ENCODE data around the gene ITPR2. TPM values are rescaled to one million over a fixed set of nuclear protein-coding genes. Genes with fewer than 3 reads are reported as not detected.

The ITPR2 gene
- polyA plus RNA-seq, 1 donor, result 12.5 TPM

- 88% methylated on average over 1 of the region's 5 CpGs for WGBS (ENCODE audit: insufficient coverage, low lambda C conversion rate)
- Histone ChIP-seq H3K36me3 (ENCODE audit: control insufficient read depth, insufficient read depth, low read length) (no peaks in the 10 kb centered on the region), H3K4me1 (ENCODE audit: control insufficient read depth, insufficient read depth, low read length) (no peaks in the 10 kb centered on the region), H3K27me3 (ENCODE audit: control insufficient read depth, insufficient read depth, low read length) (no peaks in the 10 kb centered on the region), H3K9me3 (ENCODE audit: control insufficient read depth, low read depth, low read length) (no peaks in the 10 kb centered on the region), H3K4me3 (ENCODE audit: low read length) (no peak overlapping the region), H3K27ac (ENCODE audit: low read length) (no peak overlapping the region)
- no peak for DNase-seq
These were observed 26.4 kb downstream of the ITPR2 start for GRCh38 chr12:26806556-26806955.

DNA sequence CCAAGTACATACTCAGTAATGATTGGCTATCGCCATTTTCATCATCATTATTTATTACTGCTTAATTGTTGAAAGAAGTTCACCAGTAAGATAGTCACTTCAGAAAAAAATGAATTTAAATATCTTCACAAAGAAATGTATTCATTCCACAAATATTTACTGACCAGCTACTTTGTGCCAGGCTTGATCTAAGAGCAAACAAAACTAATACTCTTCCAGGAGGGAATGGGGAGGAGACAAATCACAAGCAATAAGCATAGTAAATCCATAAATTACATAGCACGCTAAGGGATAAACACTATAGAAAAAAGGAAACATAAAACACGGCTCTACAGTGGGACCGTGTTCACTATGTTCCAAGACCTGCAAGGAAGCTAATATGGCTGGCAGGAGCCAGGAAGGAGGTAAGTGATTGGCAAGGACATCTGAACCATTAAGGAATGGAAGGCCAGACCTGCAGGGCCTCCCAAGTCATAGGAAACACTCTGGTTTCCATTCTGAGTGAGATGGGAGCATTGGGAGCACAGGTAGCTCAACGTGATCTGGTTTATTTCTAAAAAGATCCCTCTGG, 27.5 kb downstream of the ITPR2 start:
- H3K27me3 ChIP-seq (ENCODE audit: control insufficient read depth, insufficient read depth, low read length), result no peaks in the 10 kb centered on the region
- no peak overlapping the region for H3K27ac ChIP-seq (ENCODE audit: low read length)
- WGBS (ENCODE audit: insufficient coverage, low lambda C conversion rate), result 100% methylated on average over 1 of the region's 5 CpGs
- no peak overlapping the region for H3K4me3 ChIP-seq (ENCODE audit: low read length)
- H3K36me3 ChIP-seq (ENCODE audit: control insufficient read depth, insufficient read depth, low read length), result no peaks in the 10 kb centered on the region
- no peaks in the 10 kb centered on the region for H3K9me3 ChIP-seq (ENCODE audit: control insufficient read depth, low read depth, low read length)
- no peaks in the 10 kb centered on the region for H3K4me1 ChIP-seq (ENCODE audit: control insufficient read depth, insufficient read depth, low read length)
- DNase-seq, result no peak

DNA sequence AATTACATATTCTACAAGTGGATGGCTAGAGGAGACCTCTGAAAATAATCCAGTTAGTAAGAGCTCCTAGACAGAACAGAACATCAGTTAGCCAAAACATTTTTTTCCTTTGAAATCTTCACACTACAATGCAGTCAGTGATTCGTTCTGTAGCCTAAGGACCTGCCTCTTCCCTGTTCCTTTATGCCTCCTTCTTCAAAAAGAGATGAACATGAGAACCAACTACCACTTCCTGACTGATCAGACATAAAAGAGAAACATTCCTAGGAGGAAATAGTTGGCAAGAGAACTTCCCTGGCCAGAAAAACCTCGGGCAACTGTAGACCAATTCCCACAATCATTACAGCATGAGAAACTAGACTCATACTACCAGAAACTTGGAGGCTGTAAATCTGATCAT, 29.4 kb downstream of the ITPR2 start:
- no peak for DNase-seq
- Histone ChIP-seq H3K27me3 (ENCODE audit: control insufficient read depth, insufficient read depth, low read length) (no peaks in the 10 kb centered on the region), H3K9me3 (ENCODE audit: control insufficient read depth, low read depth, low read length) (no peaks in the 10 kb centered on the region), H3K4me3 (ENCODE audit: low read length) (no peak overlapping the region), H3K27ac (ENCODE audit: low read length) (no peak overlapping the region), H3K4me1 (ENCODE audit: control insufficient read depth, insufficient read depth, low read length) (no peaks in the 10 kb centered on the region), H3K36me3 (ENCODE audit: control insufficient read depth, insufficient read depth, low read length) (no peaks in the 10 kb centered on the region)
- WGBS (ENCODE audit: insufficient coverage, low lambda C conversion rate), result no CpG with 5 or more reads among the region's 2 CpGs

DNA sequence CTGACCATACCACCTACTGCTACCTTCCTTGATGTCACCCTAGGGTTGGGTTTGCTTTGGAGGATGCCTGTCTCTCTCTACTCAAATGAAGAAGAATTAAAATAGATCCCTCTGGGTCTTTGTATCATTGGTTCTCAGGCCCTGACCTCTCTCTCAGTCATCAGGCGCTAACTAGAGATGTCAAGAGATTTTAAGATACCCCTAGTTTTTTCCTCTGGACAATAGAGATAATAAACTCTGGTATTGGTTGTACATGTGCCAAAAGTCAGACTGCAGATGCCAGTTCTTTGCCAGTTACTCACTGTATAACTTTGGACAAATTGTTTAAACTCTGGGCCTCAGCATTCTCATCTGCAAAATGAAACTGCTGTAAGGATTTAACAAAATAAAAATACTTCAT, 31.5 kb downstream of the ITPR2 start:
- no peaks in the 10 kb centered on the region for H3K36me3 ChIP-seq (ENCODE audit: control insufficient read depth, insufficient read depth, low read length)
- H3K27me3 ChIP-seq (ENCODE audit: control insufficient read depth, insufficient read depth, low read length), result no peaks in the 10 kb centered on the region
- WGBS (ENCODE audit: insufficient coverage, low lambda C conversion rate), result no CpG with 5 or more reads among the region's 1 CpG
- no peak overlapping the region for H3K4me3 ChIP-seq (ENCODE audit: low read length)
- no peak for DNase-seq
- H3K9me3 ChIP-seq (ENCODE audit: control insufficient read depth, low read depth, low read length), result no peaks in the 10 kb centered on the region
- H3K4me1 ChIP-seq (ENCODE audit: control insufficient read depth, insufficient read depth, low read length), result no peaks in the 10 kb centered on the region
- no peak overlapping the region for H3K27ac ChIP-seq (ENCODE audit: low read length)

GRCh38 chr12:26800858-26801257, 32.1 kb downstream of the ITPR2 start:
- no peaks in the 10 kb centered on the region for H3K27me3 ChIP-seq (ENCODE audit: control insufficient read depth, insufficient read depth, low read length)
- no CpG with 5 or more reads among the region's 7 CpGs for WGBS (ENCODE audit: insufficient coverage, low lambda C conversion rate)
- H3K9me3 ChIP-seq (ENCODE audit: control insufficient read depth, low read depth, low read length), result no peaks in the 10 kb centered on the region
- no peak overlapping the region for H3K4me3 ChIP-seq (ENCODE audit: low read length)
- no peaks in the 10 kb centered on the region for H3K4me1 ChIP-seq (ENCODE audit: control insufficient read depth, insufficient read depth, low read length)
- no peak for DNase-seq
- H3K36me3 ChIP-seq (ENCODE audit: control insufficient read depth, insufficient read depth, low read length), result no peaks in the 10 kb centered on the region
- no peak overlapping the region for H3K27ac ChIP-seq (ENCODE audit: low read length)

DNA sequence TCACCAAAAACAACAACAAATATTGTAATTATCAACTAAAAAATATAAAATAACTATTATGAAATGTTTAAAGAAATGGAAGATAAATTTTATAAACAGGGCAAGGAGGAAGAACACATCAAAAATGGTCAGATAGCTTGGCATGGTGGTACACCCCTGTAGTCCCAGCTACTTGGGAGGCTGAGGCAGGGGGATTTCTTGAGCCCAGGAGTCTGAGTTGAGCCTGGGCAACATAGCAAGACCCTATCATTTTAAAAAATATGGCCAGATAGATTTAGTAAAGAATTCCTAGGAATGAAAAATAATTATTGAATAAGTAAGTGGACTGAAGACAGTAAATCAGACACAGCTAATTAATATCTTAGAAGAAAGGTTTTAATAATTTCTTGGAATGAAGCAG, 32.6 kb downstream of the ITPR2 start:
- DNase-seq, result no peak
- H3K36me3 ChIP-seq (ENCODE audit: control insufficient read depth, insufficient read depth, low read length), result no peaks in the 10 kb centered on the region
- H3K27me3 ChIP-seq (ENCODE audit: control insufficient read depth, insufficient read depth, low read length), result no peaks in the 10 kb centered on the region

DNA sequence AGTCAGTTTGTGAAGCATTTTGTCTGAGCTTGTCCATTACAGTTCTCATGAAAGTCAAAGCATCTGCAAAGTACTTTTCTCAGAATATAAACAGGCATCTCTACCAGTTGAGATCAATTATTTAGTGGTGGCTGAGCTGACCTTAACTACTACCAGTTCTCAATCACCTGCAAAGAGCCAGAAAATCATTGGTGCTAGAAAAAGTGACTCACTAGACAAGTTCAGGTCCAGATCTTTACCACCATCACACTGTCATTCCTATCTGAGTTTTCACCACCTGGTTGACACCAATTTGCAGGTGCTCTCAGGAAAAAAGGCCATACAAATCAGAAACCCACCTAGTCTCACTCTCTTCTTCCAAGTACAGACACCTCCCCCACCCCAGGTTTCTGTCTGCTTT, 33.3 kb downstream of the ITPR2 start:
- Histone ChIP-seq H3K27ac (ENCODE audit: low read length) (no peak overlapping the region), H3K27me3 (ENCODE audit: control insufficient read depth, insufficient read depth, low read length) (no peaks in the 10 kb centered on the region)

More for the DNA sequence above, 32.6 kb downstream of the ITPR2 start:
- Histone ChIP-seq H3K27ac (ENCODE audit: low read length) (no peak overlapping the region), H3K4me3 (ENCODE audit: low read length) (no peak overlapping the region), H3K4me1 (ENCODE audit: control insufficient read depth, insufficient read depth, low read length) (no peaks in the 10 kb centered on the region), H3K9me3 (ENCODE audit: control insufficient read depth, low read depth, low read length) (no peaks in the 10 kb centered on the region)

DNA sequence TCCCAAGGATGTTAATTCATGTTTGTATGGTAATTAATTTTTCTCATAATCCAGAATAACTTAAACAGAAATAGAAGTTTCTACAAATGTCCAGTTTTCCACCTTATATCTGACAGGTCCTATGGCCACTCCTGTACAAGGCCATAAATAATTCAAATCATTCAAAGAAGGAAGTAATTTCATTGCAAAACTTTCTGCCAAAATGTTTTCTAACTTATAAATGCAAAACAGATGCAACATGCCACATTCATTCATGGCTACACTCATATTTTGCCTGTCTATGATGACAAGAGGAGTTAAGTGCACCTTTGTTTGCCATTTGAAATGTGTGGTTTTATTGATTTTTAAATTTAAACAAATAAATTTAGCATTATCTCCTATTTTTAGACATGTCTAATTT, 34.4 kb downstream of the ITPR2 start:
- Histone ChIP-seq H3K4me1 (ENCODE audit: control insufficient read depth, insufficient read depth, low read length) (no peaks in the 10 kb centered on the region), H3K27ac (ENCODE audit: low read length) (no peak overlapping the region)
- no peak for DNase-seq

More for the DNA sequence above, 33.3 kb downstream of the ITPR2 start:
- Histone ChIP-seq H3K4me3 (ENCODE audit: low read length) (no peak overlapping the region), H3K9me3 (ENCODE audit: control insufficient read depth, low read depth, low read length) (no peaks in the 10 kb centered on the region), H3K4me1 (ENCODE audit: control insufficient read depth, insufficient read depth, low read length) (no peaks in the 10 kb centered on the region), H3K36me3 (ENCODE audit: control insufficient read depth, insufficient read depth, low read length) (no peaks in the 10 kb centered on the region)
- DNase-seq, result no peak

GRCh38 chr12:26798023-26798422, 35.0 kb downstream of the ITPR2 start:
- H3K27me3 ChIP-seq (ENCODE audit: control insufficient read depth, insufficient read depth, low read length), result no peaks in the 10 kb centered on the region
- H3K36me3 ChIP-seq (ENCODE audit: control insufficient read depth, insufficient read depth, low read length), result no peaks in the 10 kb centered on the region
- 46% methylated on average over 3 of the region's 6 CpGs for WGBS (ENCODE audit: insufficient coverage, low lambda C conversion rate)
- no peak for DNase-seq
- no peak overlapping the region for H3K4me3 ChIP-seq (ENCODE audit: low read length)
- no peak overlapping the region for H3K27ac ChIP-seq (ENCODE audit: low read length)
- H3K4me1 ChIP-seq (ENCODE audit: control insufficient read depth, insufficient read depth, low read length), result no peaks in the 10 kb centered on the region
- H3K9me3 ChIP-seq (ENCODE audit: control insufficient read depth, low read depth, low read length), result no peaks in the 10 kb centered on the region

More for the DNA sequence above, 34.4 kb downstream of the ITPR2 start:
- Histone ChIP-seq H3K4me3 (ENCODE audit: low read length) (no peak overlapping the region), H3K9me3 (ENCODE audit: control insufficient read depth, low read depth, low read length) (no peaks in the 10 kb centered on the region), H3K27me3 (ENCODE audit: control insufficient read depth, insufficient read depth, low read length) (no peaks in the 10 kb centered on the region), H3K36me3 (ENCODE audit: control insufficient read depth, insufficient read depth, low read length) (no peaks in the 10 kb centered on the region)

DNA sequence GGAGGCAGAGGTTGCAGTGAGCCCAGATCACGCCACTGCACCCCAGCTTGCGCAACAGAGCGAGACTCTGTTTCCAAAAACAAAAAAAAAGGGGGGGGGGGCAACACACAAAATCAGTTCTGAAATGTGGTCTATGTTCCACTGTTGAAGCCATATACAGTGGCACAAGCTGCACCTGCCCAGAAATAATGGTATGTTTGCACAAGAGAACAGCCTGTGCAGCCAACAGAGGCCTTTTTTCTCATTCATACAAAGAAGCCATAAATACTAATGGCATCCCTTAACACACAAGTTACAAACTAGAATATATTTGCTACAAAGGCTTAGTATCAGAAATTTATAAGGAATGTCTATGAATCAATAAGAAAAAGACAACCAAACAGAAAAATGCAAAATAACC, 37.1 kb downstream of the ITPR2 start:
- Histone ChIP-seq H3K36me3 (ENCODE audit: control insufficient read depth, insufficient read depth, low read length) (no peaks in the 10 kb centered on the region), H3K27me3 (ENCODE audit: control insufficient read depth, insufficient read depth, low read length) (no peaks in the 10 kb centered on the region), H3K4me1 (ENCODE audit: control insufficient read depth, insufficient read depth, low read length) (no peaks in the 10 kb centered on the region), H3K9me3 (ENCODE audit: control insufficient read depth, low read depth, low read length) (no peaks in the 10 kb centered on the region), H3K27ac (ENCODE audit: low read length) (no peak overlapping the region), H3K4me3 (ENCODE audit: low read length) (no peak overlapping the region)
- no CpG with 5 or more reads among the region's 3 CpGs for WGBS (ENCODE audit: insufficient coverage, low lambda C conversion rate)
- no peak for DNase-seq

DNA sequence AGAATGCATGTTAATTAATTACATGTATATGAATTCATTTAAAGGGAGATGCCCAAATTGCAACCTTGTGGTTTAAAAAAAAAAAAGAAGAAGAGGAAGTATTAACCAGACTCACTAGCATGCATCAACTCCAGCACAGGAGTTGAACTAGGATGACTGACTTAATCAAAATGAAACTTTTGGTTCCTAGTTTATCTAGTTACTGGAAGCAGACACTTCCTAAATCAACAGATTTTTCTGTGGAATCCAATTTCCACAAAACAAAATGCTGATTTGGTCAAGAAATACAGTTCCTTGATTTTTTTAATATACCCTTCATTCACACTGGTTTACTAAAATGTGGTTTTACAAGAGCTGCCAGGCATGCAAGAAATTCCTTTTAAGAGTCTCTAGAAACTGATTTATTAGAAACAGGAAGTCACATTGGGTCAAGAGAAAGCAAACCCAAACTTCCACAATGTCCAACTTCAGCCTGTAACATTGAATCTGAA, 41.6 kb downstream of the ITPR2 start:
- no peaks in the 10 kb centered on the region for H3K9me3 ChIP-seq (ENCODE audit: control insufficient read depth, low read depth, low read length)
- no peaks in the 10 kb centered on the region for H3K36me3 ChIP-seq (ENCODE audit: control insufficient read depth, insufficient read depth, low read length)
- no peaks in the 10 kb centered on the region for H3K4me1 ChIP-seq (ENCODE audit: control insufficient read depth, insufficient read depth, low read length)
- no peak overlapping the region for H3K27ac ChIP-seq (ENCODE audit: low read length)
- H3K4me3 ChIP-seq (ENCODE audit: low read length), result no peak overlapping the region
- no peaks in the 10 kb centered on the region for H3K27me3 ChIP-seq (ENCODE audit: control insufficient read depth, insufficient read depth, low read length)
- DNase-seq, result no peak

Data from large intestine (tissue), 3 donors.